Brain microvascular endothelial cell (primary cell): ENCODE measurements around the gene MCFD2.

Experiments
- DNase-seq: peaks from one replicate; pipeline ENCODE4 v3.0.0-alpha.2; 2020
- H3K27ac ChIP-seq: fragments of 250-450 bp; sonication (Bioruptor Pico); 2 replicates; pipeline ENCODE4 v1.5.1; 2020; ENCODE audit warnings: mild to moderate bottlenecking, moderate library complexity
- H3K27me3 ChIP-seq: fragments of 250-450 bp; sonication (Bioruptor Pico); replicated peaks from 2 replicates; pipeline ENCODE4 v1.5.1; 2020; ENCODE audit warnings: mild to moderate bottlenecking
- H3K36me3 ChIP-seq: fragments of 250-450 bp; sonication (Bioruptor Pico); replicated peaks from 2 replicates; pipeline ENCODE4 v1.5.1; 2020; ENCODE audit warnings: mild to moderate bottlenecking
- H3K4me3 ChIP-seq: 2 replicates; pipeline ENCODE4 v1.5.1; 2011; ENCODE audit warnings: low read depth, mild to moderate bottlenecking, control low read depth, low read length, moderate library complexity
- CTCF ChIP-seq: IDR thresholded peaks from 2 replicates; pipeline ENCODE4 v1.5.1; 2011; ENCODE audit warnings: low read depth, mild to moderate bottlenecking, moderate library complexity, low read length, control low read depth, inconsistent platforms; ENCODE audit errors: missing control alignments
- in situ Hi-C: cut with HindIII; loops from 2 replicates; pipeline ENCODE4 v1.10.0; 2017; ENCODE audit warnings: low sequenced_read_pairs, low pct_ligation_motif_present

MCFD2 gene

GRCh38 chr2:46891956-46892553 lies 23.6 kb downstream of the MCFD2 start:
- no peaks in the 10 kb centered on the region for H3K36me3 ChIP-seq
- no peak for TF ChIP-seq CTCF
- no peak for DNase-seq
- no peak overlapping the region for H3K27ac ChIP-seq
- in situ Hi-C loops: no loop called here
- no peaks in the 10 kb centered on the region for H3K27me3 ChIP-seq
- no peak overlapping the region for H3K4me3 ChIP-seq

DNA sequence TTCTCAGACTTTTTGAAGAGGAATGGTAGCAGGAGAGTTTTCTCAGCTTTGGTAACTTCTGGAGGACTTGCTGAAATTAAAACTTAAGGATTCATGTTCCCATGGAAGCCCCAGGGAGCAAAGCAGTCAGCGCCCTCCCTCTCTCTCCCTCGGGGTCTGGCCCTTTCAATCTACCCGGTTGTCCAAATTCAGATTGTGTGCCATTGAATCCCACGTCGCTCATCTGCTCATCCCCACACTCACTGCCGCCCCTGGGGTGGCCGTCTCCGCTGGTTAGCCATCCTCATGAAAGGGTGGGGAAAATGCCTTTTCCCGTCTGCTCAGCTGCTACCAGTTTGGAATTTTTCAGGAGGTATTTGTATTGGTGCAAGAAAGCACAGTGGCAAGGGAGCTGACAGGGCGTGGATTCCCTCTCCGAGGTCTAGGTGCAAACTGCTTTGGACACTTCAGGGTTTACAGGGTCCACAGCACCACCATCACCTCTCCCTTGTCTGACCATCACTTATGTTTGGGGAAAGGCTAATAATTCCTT lies 27.1 kb downstream of the MCFD2 start:
- in situ Hi-C loops: no loop called here
- H3K27ac ChIP-seq: no peak overlapping the region
- no peak for DNase-seq
- H3K36me3 ChIP-seq: no peaks in the 10 kb centered on the region
- H3K4me3 ChIP-seq: no peak overlapping the region
- H3K27me3 ChIP-seq: no peaks in the 10 kb centered on the region
- no peak for TF ChIP-seq CTCF

- no peaks in the 10 kb centered on the region for H3K36me3 ChIP-seq
- H3K27ac ChIP-seq: peak overlapping the region; percentile 63
- no peak for TF ChIP-seq CTCF
- H3K4me3 ChIP-seq: no peak overlapping the region
- peak; percentile 67 for DNase-seq
- no peaks in the 10 kb centered on the region for H3K27me3 ChIP-seq
- in situ Hi-C loops: no loop called here
These were observed 28.3 kb downstream of the MCFD2 start for GRCh38 chr2:46887028-46887885.

DNA sequence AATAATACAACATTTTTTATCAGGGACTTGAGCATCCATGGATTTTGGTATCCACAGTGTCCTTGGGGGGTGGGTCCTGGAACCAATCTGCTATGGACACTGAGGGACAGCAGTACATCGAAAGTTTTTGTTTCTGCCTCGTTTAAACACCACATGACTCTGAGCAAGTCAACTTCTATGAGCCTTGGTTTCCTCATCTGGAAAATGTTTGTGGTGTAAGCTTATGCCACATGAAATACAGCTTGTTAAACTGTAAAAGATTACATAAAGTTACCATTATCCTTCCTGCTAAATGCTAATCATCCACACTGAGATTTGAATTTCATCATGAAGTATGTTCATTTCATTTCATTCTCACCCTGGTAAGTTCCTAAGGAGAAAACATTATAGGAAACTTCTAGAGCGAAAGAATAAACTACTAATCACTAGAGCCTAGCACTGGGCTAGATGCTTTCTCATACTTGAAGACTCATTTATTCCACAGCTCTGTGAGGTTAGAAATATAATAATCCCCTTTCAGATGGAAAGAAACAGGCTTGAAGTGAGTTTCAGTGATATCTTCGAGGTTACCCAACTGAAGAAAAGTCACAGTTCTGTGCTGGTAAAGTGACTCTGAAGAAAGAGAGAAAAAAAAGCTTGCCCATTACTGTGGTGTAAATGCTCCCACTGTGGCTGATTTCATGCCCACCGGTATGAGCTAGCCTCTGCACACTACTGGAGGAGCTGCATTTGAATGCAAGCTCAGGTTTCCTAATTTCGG lies 29.2 kb downstream of the MCFD2 start:
- peak overlapping the region; percentile 81 for H3K27ac ChIP-seq
- H3K4me3 ChIP-seq: no peak overlapping the region
- no peaks in the 10 kb centered on the region for H3K36me3 ChIP-seq
- H3K27me3 ChIP-seq: no peaks in the 10 kb centered on the region
- in situ Hi-C loops: no loop called here
- no peak for DNase-seq
- no peak for TF ChIP-seq CTCF

GRCh38 chr2:46885376-46885775 lies 30.2 kb downstream of the MCFD2 start:
- peak overlapping the region; percentile 81 for H3K27ac ChIP-seq

More at GRCh38 chr2:46885376-46885775, 30.2 kb downstream of the MCFD2 start:
- Histone ChIP-seq H3K4me3 (no peak overlapping the region), H3K27me3 (no peaks in the 10 kb centered on the region), H3K36me3 (no peaks in the 10 kb centered on the region)
- in situ Hi-C loops: no loop called here
- no peak for TF ChIP-seq CTCF
- DNase-seq: no peak
